Measurements from ENCODE around the gene SPOPL.

SPOPL gene

GRCh38 chr2:138602166-138602460 lies 100.5 kb downstream of the SPOPL start:
- peak; percentile 4 for DNase-seq

DNA sequence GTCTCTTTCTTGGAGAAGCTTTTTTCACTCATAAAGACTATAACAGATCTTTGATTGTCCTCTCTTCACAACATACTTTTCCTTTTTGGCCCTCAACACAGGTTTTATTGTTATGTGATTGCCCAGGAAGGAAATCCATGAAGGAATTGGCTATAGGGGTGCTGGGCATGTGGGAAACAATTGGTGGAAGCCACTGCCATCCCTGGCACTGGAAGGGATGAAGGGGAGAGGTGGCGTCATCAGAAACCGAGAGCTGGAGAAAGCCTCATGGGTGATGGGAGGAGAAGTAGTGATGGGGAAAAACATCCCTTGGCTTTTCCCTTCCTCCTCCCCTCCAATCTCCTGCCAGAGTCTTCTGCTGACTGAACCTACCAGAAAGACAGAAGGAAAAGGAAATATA lies 106.2 kb downstream of the SPOPL start:
- no peak for DNase-seq

GRCh38 chr2:138609446-138609845 lies 107.9 kb downstream of the SPOPL start:
- DNase-seq, result no peak

DNA sequence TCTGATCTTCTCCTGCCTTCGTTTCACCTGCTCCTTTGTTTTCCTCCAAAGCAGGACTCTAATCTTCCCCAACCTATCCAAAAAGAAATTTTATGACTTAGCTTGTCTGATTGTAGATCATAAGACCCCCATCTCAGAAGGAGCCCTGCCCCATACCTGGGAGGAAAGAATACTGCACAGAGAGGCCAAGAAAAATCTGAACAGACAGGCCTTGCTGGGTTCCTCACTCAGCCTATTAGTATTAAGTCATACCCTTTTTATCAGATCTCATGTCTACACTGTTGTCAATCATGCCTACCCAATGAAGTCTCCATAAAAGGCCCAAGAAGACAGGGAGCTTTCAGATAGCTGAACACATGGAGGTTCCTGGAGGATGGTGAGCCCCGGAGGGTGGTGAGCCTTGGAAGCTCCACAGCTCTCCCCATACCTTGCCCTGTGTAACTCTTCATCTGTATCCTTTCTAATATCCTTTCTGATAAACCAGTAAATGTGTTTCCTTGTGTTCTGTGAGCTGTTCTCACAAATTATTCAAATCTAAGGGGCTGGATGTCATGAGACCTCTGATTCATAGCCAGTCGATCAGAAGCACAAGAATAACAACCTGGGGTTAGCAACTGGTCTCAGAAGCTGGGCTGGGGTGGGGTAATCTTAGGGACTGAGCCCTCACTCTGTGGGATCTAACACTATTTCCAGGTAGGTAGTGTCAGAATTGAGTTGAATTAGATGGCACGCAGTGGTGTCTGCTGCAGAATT lies 108.8 kb downstream of the SPOPL start:
- DNase-seq, result no peak

GRCh38 chr2:138615257-138615656 lies 113.7 kb downstream of the SPOPL start:
- peak; percentile 14 for DNase-seq

DNA sequence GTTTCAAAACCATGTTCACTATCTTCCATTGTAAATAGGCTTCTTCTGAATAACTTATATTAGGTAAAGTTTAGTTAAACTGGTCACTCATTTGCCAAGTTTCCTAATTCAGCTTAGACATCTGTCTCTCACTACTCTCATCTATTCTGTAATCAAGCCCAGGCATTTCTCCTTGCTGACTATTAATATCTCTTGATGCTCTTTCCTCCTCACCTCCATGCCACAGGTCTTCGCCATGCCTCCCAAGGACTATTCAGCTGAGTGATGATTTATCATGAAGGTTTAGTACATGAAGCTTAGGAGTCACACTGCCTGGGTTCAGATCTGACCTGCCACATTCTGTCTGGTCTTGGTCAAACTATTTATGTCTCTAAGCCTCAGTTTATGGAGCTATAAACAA lies 115.5 kb downstream of the SPOPL start:
- DNase-seq, result no peak

GRCh38 chr2:138618971-138619370 lies 117.4 kb downstream of the SPOPL start:
- no peak for DNase-seq

- DNase-seq, result no peak
Observed at GRCh38 chr2:138620431-138620830, 118.9 kb downstream of the SPOPL start.

DNA sequence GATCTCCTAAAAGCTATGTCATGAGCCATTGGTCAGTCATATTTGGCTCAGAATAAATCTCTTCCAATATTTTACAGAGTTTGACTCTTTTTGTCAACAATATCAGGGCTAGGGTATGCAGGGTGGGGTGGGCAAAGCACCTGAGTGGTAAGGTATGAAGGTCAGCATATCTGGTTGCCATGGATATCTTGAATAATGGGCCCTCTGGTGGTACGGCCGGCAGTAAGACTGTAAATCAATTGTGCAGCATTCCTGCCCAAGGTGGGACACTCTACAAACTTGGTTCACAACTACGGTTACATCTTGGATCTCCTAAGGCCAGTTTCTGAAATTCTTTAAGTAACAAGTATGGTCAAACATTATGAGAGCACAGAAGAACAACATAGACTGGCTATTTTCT lies 119.6 kb downstream of the SPOPL start:
- no peak for DNase-seq

DNA sequence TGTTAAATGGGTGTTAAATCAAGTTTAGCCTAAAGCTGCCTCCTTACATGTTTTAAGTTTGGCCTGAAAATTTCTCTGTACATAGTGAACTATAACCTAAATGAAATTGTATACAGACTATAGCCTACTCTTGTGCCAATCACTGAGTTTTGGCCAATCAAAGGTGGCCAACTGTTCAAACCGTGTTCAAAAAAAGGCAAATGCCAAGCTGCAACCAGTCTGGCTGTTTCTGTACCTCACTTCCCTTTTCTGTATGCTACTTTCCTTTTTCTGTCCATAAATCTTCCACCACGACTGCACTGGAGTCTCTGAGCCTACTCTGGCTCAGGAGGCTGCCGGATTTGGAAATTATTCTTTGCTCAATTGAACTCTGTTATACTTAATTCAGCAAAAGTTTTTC lies 121.0 kb downstream of the SPOPL start:
- DNase-seq, result no peak
